T1000 (cell line): Measurements from ENCODE around the gene ZNF407.

Source experiments
- DNase-seq: peaks from one replicate; lab custom pipeline; 2025; ENCODE audit warnings: mixed read lengths; lab: John Stamatoyannopoulos, UW

The ZNF407 gene

DNA sequence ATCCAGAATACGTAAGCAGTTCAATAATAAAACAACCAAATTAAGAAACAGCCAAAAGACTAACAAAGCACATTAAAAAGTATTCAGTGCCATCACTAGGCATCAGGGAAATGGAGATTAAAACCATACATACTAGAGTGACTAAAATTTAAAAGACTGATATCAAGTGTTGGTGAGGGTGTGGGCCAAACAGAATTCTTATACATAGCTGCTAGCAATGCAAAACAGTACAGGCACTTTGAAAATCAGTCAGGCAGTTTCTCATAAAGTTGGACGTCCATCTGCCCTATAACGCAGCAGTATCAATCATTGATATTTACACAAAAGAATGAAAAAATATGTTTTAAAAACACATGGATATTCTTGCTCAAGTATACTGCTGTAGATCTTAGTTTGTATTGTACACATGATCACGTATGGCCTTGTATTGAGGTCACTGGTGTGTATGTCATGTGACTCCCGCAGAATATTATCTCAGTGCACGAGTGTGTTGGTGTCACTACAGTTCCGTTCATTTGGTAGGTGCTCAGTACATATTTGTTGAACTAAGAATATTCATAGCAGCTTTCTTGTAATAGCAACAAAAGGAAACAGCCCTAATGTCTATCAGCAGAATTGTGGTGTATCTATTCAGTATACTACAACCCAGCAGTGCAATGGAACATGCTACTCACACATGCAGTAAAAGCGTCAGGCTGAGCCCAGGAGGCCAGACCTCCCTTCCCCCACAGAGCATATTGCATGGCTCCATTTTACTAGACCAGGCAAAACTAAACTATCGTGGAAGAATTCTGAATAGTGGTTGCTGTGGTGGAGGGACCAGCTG lies 28.6 kb downstream of the ZNF407 start:
- DNase-seq: no peak

DNA sequence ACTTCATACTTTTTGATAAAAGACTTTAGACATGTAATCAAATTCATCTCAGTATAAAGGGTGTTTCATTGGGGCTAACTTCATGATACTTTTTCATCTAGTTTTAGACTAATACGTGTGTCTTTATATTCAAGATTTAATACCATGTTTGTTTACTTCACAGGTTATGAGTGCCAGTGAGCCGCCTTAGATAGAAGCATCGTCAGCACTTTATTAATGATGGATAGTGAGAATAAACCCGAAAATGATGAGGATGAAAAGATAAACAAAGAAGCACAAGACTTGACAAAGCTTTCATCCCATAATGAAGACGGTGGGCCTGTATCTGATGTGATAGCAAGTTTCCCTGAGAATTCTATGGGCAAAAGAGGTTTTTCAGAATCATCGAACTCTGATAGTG lies 33.1 kb downstream of the ZNF407 start:
- no peak for DNase-seq

DNA sequence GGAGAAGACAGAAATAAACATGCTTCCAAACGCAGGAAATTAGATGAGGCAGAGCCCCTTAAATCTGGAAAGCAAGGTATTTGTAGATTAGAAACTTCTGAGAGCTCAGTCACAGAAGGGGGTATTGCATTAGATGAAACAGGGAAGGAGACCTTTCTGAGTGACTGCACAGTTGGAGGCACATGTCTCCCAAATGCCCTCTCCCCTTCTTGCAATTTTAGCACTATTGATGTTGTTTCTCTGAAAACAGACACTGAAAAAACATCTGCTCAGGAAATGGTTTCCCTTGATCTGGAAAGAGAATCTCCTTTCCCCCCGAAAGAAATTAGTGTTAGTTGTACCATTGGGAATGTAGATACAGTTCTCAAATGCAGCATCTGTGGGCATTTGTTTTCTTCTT lies 33.5 kb downstream of the ZNF407 start:
- DNase-seq: no peak

DNA sequence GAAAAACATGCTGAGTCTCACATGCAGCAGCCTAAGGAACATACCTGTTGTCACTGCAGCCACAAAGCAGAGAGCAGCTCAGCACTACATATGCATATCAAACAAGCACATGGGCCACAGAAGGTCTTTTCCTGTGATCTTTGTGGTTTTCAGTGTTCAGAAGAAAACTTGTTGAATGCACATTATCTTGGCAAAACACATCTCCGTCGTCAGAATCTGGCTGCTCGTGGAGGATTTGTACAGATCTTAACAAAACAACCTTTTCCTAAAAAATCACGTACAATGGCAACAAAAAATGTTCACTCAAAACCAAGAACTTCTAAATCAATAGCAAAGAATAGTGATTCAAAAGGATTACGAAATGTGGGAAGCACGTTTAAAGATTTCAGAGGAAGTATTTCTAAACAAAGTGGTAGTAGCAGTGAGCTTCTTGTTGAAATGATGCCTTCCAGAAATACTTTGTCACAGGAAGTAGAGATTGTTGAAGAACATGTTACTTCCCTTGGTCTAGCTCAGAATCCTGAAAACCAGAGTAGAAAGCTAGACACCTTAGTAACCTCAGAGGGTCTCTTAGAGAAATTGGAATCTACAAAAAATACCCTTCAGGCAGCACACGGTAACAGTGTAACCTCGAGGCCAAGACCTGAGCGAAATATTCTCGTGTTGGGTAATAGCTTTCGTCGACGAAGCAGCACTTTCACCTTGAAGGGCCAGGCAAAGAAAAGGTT lies 34.1 kb downstream of the ZNF407 start:
- no peak for DNase-seq

DNA sequence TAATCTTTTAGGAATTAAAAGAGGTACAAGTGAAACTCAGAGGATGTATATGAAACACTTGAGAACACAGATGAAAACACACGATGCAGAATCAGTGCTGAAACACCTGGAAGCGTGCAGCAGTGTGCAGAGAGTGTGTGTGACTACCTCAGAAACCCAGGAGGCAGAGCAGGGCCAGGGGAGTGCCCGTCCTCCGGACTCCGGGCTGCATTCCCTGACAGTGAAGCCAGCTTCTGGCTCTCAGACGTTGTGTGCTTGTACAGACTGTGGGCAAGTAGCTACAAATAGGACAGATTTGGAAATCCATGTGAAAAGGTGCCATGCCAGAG lies 34.6 kb downstream of the ZNF407 start:
- no peak for DNase-seq

DNA sequence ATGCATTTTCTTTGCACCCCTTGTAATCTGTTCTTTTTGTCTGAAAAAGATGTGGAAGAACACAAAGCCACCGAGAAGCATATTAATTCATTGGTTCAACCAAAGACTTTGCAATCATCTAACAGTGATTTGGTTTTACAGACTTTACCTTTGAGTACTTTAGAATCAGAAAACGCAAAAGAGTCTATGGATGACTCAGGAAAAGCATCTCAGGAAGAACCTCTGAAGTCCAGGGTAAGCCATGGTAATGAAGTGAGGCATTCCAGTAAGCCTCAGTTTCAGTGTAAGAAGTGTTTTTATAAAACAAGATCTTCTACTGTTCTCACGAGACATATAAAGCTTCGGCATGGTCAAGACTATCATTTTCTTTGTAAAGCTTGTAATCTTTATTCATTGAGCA lies 35.2 kb downstream of the ZNF407 start:
- DNase-seq: no peak

DNA sequence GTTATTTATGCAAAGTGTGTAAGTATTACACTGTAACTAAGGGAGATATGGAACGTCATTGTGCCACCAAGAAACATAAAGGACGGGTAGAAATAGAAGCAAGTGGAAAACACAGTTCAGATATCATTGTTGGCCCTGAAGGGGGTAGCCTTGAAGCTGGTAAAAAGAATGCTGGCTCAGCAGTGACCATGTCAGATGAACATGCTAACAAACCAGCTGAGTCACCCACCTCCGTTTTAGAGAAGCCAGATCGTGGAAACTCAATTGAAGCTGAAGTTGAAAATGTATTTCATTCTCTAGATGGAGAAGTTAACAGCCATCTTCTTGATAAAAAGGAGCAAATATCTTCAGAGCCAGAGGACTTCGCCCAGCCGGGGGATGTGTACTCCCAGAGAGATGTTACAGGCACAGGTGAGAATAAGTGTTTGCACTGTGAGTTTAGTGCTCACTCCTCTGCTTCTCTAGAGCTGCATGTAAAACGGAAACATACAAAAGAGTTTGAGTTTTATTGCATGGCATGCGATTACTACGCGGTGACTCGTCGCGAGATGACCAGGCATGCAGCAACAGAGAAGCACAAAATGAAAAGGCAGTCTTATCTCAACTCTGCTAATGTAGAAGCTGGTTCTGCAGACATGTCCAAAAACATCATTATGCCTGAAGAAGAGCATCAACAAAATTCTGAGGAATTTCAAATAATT lies 36.1 kb downstream of the ZNF407 start:
- DNase-seq: no peak

DNA sequence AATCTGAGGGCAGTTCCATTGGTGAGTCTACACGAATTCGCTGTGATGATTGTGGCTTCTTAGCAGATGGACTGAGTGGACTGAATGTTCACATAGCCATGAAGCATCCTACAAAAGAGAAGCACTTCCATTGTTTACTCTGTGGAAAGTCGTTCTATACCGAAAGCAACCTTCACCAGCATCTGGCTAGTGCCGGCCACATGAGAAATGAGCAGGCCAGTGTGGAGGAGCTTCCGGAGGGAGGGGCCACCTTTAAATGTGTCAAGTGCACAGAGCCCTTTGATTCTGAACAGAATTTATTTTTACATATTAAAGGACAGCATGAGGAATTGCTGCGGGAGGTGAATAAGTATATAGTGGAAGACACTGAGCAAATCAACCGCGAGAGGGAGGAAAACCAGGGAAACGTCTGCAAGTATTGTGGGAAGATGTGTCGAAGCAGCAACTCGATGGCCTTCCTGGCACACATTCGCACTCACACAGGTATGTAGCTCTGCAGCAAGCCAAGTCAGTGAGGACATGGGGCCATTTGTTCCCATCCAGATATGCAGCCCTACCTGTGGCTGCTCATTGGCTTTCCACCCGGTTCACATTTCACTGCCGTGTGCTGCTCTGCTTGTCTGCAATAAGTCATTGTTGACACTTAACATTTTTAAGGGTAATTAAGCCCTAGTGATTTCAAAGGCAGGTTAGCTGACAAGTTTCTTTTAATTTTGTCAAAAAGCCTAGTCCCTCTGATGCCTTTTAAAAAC lies 37.7 kb downstream of the ZNF407 start:
- DNase-seq: no peak

DNA sequence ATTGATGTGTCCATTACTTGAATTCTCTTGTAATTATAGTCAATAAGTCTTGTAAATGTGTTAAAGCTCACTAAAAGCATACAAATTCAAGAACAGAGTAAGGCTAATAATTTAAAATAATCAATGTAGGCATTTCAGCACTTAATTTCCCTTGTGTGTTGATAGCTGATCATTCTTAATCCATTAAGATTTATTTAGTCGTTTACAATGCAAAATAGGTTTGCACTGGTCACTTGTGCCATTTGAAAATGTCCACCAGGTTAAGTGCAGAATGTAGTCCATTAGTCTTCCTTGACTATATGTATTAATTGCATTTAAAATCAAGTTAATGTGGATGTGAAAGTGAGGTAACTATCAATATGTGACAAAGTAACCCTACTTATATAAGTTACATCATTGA lies 39.4 kb downstream of the ZNF407 start:
- no peak for DNase-seq

DNA sequence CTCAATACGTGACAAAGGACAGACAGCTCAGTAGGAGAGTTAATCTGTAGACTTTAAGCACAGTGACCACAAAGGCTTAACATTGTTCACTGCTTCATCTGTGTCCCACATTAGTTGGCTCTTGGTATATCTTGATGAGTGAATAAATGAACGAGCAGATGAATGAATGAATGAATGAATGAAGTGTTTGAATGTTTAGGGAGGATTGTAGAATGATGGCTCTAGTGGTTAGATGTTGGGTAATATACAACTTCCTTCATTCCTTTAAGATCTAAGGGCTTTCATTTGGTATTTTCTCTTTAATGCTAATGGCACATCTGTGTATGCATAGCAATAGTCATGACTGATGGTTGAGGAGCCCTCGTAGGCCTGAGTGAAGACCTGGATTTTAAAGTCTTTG lies 40.5 kb downstream of the ZNF407 start:
- DNase-seq: no peak

DNA sequence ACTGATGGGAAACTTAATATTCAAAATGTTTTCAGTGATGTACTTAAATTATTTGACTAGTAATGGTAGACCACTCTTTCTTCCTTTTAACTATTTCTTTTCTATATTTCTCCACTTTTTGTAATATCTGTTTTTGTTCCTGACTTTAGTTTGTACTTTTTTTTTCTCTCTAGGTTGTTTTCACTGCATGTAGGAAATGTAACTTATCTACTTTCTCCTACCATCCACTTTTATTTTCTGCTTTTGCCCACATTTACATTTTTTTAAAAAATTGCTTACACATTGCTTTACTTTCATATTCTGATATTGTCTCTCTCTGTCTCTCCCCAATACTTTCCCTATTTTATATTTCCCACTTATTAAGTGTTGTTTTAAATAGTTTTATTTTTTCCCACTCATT lies 47.0 kb downstream of the ZNF407 start:
- DNase-seq: no peak

DNA sequence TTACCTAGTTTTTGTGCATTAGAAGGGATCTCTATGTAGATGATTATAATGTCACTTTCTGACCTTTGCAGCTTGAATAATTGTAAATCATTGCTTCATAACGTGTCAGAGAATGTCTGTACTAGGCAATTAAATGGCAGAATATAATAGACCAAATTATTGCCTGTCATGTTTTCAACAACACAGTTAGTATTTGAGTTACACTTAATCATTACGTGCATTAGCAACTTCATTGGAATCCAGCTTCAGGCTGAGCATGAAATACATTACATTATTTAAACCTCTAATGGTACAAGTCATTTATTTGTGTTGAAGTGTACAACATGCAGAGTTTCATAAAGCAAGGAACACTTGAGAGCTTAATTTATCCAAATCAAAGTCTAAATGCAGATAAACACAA lies 48.0 kb downstream of the ZNF407 start:
- no peak for DNase-seq

DNA sequence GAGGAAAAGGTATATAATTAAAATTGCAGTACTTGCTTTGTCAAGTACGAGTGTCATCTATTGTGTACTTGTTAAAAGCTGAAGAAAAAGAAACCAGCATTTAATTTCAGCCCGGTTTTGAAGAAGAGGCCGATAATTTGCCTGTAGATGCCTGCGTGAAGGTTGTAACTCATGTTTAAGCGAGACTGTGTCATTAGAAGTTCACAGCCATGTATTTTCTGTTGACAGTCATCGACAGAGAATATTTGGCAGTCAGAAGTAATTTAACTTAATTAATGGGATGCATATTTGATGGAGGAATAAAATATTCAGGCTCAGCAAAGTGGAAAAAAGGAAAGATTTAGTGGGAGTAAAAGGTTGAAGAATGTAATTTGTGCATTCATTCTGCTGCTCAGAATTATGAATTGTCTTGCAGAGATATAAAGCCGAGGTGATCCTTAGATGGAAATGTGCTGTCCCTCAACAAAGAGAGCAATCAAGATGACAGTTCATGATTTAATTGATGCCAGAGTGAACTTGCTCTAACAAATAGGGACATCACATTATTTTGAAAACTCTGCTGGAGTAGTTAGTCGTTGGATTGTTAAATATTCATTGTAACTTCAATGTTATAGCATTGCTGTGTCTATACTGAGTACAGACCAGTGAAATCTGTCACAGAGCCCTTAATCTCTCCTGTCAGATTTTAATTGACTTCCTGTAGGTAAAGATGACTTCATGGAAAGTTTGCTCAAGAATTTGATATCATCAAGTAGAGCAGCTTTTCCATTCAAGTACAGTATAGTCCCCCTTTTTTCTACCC lies 53.9 kb downstream of the ZNF407 start:
- DNase-seq: no peak

DNA sequence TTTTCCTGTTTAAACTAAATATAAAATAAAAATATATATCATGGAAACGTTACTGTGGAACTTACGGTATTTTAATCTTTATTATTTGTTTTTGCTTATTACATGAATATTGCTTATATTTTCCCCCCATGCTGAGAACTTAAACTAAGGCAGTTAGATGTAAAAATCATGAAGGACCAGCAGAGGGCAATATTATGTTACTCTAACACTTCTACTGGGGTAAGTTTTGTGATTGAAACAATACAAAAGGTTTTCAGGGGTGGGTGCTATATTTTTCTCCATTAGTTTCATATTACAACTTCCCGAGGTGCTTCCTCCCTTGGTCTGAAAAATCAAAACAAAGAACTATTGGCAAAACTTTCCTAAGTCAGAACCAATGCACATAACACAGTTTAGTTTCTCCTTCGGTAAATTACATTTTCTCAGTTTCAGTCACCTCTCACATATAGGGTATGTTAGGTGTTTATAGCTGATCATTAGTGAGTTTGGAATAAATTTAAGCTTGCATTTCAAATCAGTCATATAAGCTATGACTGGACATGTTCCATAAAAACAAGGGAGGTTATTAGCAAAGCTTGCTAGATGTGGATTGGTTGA lies 54.8 kb downstream of the ZNF407 start:
- no peak for DNase-seq

DNA sequence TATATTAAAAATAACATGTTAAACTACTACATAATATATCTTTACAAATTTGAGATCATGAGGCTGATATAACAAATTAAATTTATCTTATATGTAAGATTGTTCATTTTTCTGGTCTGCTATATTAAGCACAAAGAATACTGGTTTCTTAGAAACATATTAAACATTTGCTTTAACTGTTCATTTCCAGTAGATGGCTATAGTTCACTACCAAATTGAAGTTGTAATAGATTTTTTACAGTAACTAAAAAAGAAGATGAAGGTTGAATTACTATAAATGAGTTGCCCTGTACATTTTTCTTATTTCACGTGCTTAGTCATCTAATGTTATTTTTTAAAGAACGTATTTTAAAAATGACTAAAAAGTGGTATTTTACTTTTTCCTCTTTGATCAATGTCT lies 57.0 kb downstream of the ZNF407 start:
- no peak for DNase-seq

DNA sequence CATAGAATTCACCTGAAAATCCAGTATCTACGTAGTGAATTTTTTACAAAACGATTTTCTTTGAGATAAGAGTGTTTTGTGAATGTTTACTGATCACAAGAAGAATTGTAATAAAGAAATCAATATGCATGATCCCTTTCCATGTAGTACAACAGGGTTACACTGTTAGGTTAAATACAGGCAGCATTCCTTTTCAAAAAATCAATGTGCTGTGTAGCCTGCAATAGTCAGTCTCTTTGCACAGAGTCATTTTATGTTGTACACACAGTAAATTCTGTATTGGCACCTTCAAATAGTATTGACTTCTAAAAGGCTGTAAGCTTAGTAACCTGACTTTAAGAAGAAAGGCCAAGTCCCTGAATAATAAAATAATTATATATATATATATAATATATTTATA lies 63.3 kb downstream of the ZNF407 start:
- no peak for DNase-seq

DNA sequence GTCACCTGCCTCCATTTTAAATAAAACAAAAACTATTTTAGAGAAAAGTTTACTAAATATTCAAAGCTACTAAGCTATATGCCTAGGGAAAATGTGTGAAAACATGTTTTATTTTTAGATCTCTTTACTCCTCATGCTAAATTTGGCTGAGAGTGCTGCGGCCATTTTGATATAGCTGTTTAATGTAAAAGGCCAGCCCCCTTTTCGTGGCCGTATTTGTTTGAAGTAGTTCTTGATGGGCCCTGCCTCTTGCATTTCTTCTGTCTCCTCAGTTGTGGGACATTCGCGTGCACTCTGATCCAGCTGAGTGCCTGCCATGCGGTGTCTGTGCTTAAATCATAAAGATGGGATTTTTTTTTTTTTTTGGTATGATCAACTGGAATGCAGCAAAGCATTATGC lies 64.0 kb downstream of the ZNF407 start:
- DNase-seq: no peak

DNA sequence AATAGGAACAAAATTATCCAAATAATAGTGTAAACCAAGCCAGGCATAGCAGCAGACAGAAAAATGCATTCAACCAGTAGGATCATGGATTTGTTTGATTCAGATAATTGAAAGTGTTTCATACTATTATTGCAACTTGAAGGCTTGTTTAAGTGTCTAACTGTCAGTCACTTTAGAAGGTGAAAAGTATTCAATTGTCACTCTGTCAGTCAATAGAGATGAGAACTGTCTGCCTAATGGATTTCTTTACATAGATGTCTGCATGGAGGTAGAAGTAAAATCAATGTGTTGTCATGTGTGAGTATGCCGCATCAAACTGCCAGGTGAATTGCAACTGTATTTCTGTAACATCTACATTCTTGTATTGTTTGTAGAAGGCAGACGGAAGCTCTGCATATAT lies 65.0 kb downstream of the ZNF407 start:
- DNase-seq: no peak

DNA sequence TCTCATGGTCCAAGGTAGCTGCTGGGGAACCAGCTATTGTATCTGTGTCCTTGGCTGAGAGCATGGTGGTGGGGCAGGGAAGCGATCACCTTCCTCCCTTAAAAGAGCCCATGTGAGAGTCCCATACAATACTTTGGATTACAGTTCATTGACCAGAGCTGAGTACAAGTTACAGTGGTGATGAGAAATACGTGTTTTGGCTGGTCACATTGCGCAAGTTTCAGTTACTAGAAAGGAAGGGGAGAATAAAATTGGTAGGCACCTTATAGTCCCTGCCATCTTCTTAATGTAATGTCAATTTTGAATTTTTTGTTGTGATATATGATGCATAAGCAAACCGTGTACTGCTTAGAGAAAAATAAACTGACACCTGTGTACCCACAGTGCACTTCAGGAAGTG lies 67.7 kb downstream of the ZNF407 start:
- no peak for DNase-seq

DNA sequence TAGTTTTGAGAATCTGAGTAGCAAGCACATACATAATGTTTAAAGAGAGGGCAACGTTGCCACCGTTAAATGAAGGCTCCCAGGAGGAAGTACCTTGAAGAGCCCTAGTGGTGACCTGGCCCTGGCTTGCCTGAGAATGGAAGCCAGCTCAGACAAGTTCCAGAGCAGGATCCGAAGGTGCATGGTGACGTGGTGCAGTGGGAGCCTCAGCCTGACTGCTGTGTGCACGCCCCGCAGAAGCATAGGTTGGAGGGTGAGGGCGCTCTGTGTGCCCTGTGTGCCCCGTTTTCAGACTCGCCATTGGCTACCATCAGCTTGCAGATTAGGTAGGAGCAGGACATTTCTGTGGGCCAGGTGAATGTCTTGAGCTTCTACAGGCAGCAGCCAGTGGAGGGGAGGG lies 68.2 kb downstream of the ZNF407 start:
- no peak for DNase-seq

DNA sequence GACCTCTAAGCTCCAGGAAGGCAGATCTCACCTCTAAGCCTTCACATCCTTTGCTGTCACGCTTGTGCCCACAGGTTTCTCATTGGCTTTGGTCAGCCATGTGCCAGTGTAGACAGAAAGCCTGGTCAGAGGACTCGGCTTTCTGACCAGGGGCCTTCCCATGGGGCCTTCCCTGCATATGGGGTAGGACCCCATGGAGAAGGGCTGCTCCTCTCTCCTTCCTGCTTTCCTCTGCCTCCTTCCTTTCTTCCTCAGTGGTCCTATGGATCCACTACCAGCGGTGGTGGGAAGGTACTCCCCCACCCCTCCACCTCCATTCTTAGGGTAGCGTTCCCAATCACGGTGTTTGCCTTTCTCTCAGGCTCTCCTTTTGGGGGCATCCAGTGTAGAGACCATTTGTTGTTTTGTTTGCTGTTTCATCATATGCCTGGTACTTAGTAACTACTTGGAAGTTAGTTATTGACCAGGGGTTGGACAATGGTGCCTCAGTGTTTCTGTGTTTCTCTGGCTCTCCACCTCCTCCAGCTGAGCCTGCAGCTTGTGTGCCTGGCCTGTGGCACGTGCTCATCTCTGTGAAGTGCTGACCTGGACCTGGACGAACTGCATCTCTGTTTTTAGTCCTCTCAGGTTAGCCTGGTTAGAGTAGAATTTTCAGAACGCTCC lies 71.6 kb downstream of the ZNF407 start:
- no peak for DNase-seq
